H9 (cell line): ENCODE measurements around the gene ARHGAP4. TPM values are rescaled to one million over a fixed set of nuclear protein-coding genes. Genes with fewer than 3 reads are reported as not detected.

ENCODE experiments used
- DNase-seq: peaks from one replicate; pipeline ENCODE4 v3.0.0-alpha.2; 2017
- H2AFZ ChIP-seq: one replicate; pipeline ENCODE4 v1.6.1; 2013; ENCODE audit warnings: mild to moderate bottlenecking, low read length, control low read depth, moderate library complexity
- H2AK5ac ChIP-seq: 2 replicates; pipeline ENCODE4 v1.6.1; 2013; ENCODE audit warnings: low read length, control low read depth, mixed read lengths; ENCODE audit not compliant: insufficient read length
- H2BK120ac ChIP-seq: one replicate; pipeline ENCODE4 v1.6.1; 2013; ENCODE audit warnings: low read depth, mild to moderate bottlenecking, low read length, control low read depth, inconsistent platforms; ENCODE audit not compliant: poor library complexity, severe bottlenecking
- H2BK12ac ChIP-seq: 2 replicates; pipeline ENCODE4 v1.6.1; 2013; ENCODE audit warnings: low read length, control low read depth, mixed read lengths, low read depth; ENCODE audit not compliant: insufficient read length
- H2BK15ac ChIP-seq: 2 replicates; pipeline ENCODE4 v1.6.1; 2013; ENCODE audit warnings: low read depth, low read length, control low read depth
- H2BK20ac ChIP-seq: one replicate; pipeline ENCODE4 v1.6.1; 2013; ENCODE audit warnings: low read depth, mild to moderate bottlenecking, low read length, control low read depth, inconsistent platforms; ENCODE audit not compliant: poor library complexity, severe bottlenecking
- H2BK5ac ChIP-seq: 2 replicates; pipeline ENCODE4 v1.6.1; 2013; ENCODE audit warnings: low read length, control low read depth, mixed read lengths; ENCODE audit not compliant: insufficient read length
- H3K14ac ChIP-seq: 2 replicates; pipeline ENCODE4 v1.6.1; 2013; ENCODE audit warnings: low read length, control low read depth; ENCODE audit not compliant: insufficient read depth
- H3K18ac ChIP-seq: 2 replicates; pipeline ENCODE4 v1.6.1; 2013; ENCODE audit warnings: low read depth, mild to moderate bottlenecking, mixed read lengths, low read length, control low read depth; ENCODE audit not compliant: insufficient read length
- H3K23ac ChIP-seq: 2 replicates; pipeline ENCODE4 v1.6.1; 2013; ENCODE audit warnings: low read length, control low read depth, mixed read lengths, low read depth; ENCODE audit not compliant: insufficient read length
- H3K23me2 ChIP-seq: 2 replicates; pipeline ENCODE4 v1.6.1; 2013; ENCODE audit warnings: low read depth, mild to moderate bottlenecking, mixed read lengths, low read length, control low read depth; ENCODE audit not compliant: insufficient read length, poor library complexity, severe bottlenecking
- H3K27ac ChIP-seq: 2 replicates; pipeline ENCODE4 v1.5.1; 2013; ENCODE audit warnings: low read length, control low read depth, mixed read lengths, low read depth; ENCODE audit not compliant: insufficient read length
- H3K27me3 ChIP-seq: 2 replicates; pipeline ENCODE4 v1.6.1; 2013; ENCODE audit warnings: low read length, control low read depth, inconsistent platforms; ENCODE audit not compliant: insufficient read depth
- H3K4ac ChIP-seq: 2 replicates; pipeline ENCODE4 v1.6.1; 2013; ENCODE audit warnings: low read depth, mild to moderate bottlenecking, control low read depth, inconsistent platforms, low read length, moderate library complexity
- H3K4me1 ChIP-seq: 2 replicates; pipeline ENCODE4 v1.6.1; 2013; ENCODE audit warnings: low read length, control low read depth, inconsistent platforms; ENCODE audit not compliant: insufficient read depth
- H3K4me2 ChIP-seq: 2 replicates; pipeline ENCODE4 v1.6.1; 2013; ENCODE audit warnings: low read length, control low read depth, mixed read lengths; ENCODE audit not compliant: insufficient read length, insufficient read depth
- H3K56ac ChIP-seq: 2 replicates; pipeline ENCODE4 v1.6.1; 2013; ENCODE audit warnings: low read depth, mild to moderate bottlenecking, mixed read lengths, low read length, control low read depth; ENCODE audit not compliant: insufficient read length
- H3K79me1 ChIP-seq: 2 replicates; pipeline ENCODE4 v1.6.1; 2013; ENCODE audit warnings: low read depth, mild to moderate bottlenecking, moderate library complexity, low read length, control low read depth, inconsistent platforms; ENCODE audit not compliant: insufficient read depth, poor library complexity, severe bottlenecking
- H3K79me2 ChIP-seq: 2 replicates; pipeline ENCODE4 v1.6.1; 2013; ENCODE audit warnings: low read length, control low read depth, inconsistent platforms; ENCODE audit not compliant: insufficient read depth
- H3K9ac ChIP-seq: 2 replicates; pipeline ENCODE4 v1.6.1; 2013; ENCODE audit warnings: low read length, control low read depth, mixed read lengths; ENCODE audit not compliant: insufficient read length; ENCODE audit errors: extremely low read depth
- H3K9me3 ChIP-seq: one replicate; pipeline ENCODE4 v1.6.1; 2013; ENCODE audit warnings: low read depth, low read length, inconsistent platforms; ENCODE audit not compliant: control insufficient read depth
- H3T11ph ChIP-seq: one replicate; pipeline ENCODE4 v1.6.1; 2013; ENCODE audit warnings: mild to moderate bottlenecking, low read length, control low read depth, inconsistent platforms
- H4K20me1 ChIP-seq: one replicate; pipeline ENCODE4 v1.6.1; 2013; ENCODE audit not compliant: control insufficient read depth, insufficient read length, insufficient read depth
- H4K5ac ChIP-seq: 2 replicates; pipeline ENCODE4 v1.6.1; 2013; ENCODE audit warnings: low read depth, mild to moderate bottlenecking, mixed read lengths, low read length, control low read depth; ENCODE audit not compliant: insufficient read length
- H4K8ac ChIP-seq: replicated peaks from 2 replicates; pipeline ENCODE4 v1.6.1; 2013; ENCODE audit warnings: low read length, control low read depth, mixed read lengths, low read depth; ENCODE audit not compliant: insufficient read length
- H4K91ac ChIP-seq: 2 replicates; pipeline ENCODE4 v1.6.1; 2013; ENCODE audit warnings: low read depth, mild to moderate bottlenecking, moderate library complexity, mixed read lengths, low read length, control low read depth; ENCODE audit not compliant: insufficient read length
- H3K27ac Mint-ChIP-seq, 3 experiments: 2 replicates in 2 of 3; 3 replicates in 1 of 3; pipeline ENCODE4 v1.8.0; 2020 to 2021; ENCODE audit warnings: mixed read lengths in 3 of 3, mild to moderate bottlenecking in 1 of 3, moderate library complexity in 1 of 3
- H3K27me3 Mint-ChIP-seq: 2 replicates; pipeline ENCODE4 v1.8.0; 2021; ENCODE audit warnings: low read depth, mild to moderate bottlenecking, moderate library complexity, mixed read lengths
- H3K36me3 Mint-ChIP-seq, 3 experiments: 2 replicates in 2 of 3; 3 replicates in 1 of 3; pipeline ENCODE4 v1.8.0; 2020 to 2021; ENCODE audit warnings: low read depth in 3 of 3, mixed read lengths in 3 of 3; ENCODE audit not compliant: insufficient read depth in 1 of 3
- H3K4me1 Mint-ChIP-seq, 2 experiments: 2 replicates each; pipeline ENCODE4 v1.8.0; 2020; ENCODE audit warnings: mixed read lengths in 2 of 2
- H3K4me3 Mint-ChIP-seq, 2 experiments: 2 replicates in 1 of 2; 3 replicates in 1 of 2; pipeline ENCODE4 v1.8.0; 2020 to 2021; ENCODE audit warnings: mild to moderate bottlenecking in 2 of 2, mixed read lengths in 2 of 2, moderate library complexity in 1 of 2
- H3K9me3 Mint-ChIP-seq, 2 experiments: 2 replicates in 1 of 2; 3 replicates in 1 of 2; pipeline ENCODE4 v1.8.0; 2020; ENCODE audit warnings: mild to moderate bottlenecking in 2 of 2, mixed read lengths in 2 of 2, moderate library complexity in 1 of 2
- WGBS: extraction: QIAGEN DNeasy Blood & Tissue Kit; methylation state at CpG from one replicate; pipeline ENCODE4 v1.1.7; 2013; ENCODE audit warnings: missing lambda C conversion rate, low lambda C conversion rate, mixed read lengths; ENCODE audit not compliant: insufficient read length; ENCODE audit errors: extremely low coverage; 5-methylcytosine and 5-hydroxymethylcytosine counted together
- total RNA-seq: library from RNA; stranded (reverse); gene quantifications from 2 replicates; pipeline ENCODE4 v1.2.1, GENCODE V29; 2021
- TF ChIP-seq, protein P1 (sequence below): fragments of 200-600 bp; sonication (generic); conservative IDR thresholded peaks from 3 replicates; pipeline ENCODE4 v1.8.0; 2021; ENCODE audit warnings: antibody characterized with exemption, mild to moderate bottlenecking

The ARHGAP4 gene
- total RNA-seq, 1 experiment from 2014 or later = 37.8 TPM

DNA sequence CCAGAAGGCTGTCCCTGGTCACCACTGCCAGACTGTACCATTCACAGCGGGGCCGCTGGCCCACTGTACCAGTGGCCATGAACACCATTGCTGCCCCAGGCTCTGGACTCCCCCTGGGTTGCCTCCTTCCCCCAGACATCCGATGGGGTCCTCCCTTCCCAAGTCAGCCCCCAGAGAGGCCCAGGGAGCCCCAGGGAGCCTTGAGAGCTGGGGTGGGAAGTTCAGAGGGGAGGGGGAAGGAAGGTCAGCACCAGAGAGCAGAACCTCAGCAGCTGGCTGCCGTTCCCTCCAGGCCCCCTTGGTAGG is 441 bp upstream of the ARHGAP4 start:
- H3K4me1 ChIP-seq = no peaks in the 10 kb centered on the region
- no peak overlapping the region for H2BK20ac ChIP-seq
- H3K36me3 Mint-ChIP-seq = peaks cover 18 to 27% (median 18%) of the 10 kb centered on the region in 3 experiments
- no peaks in the 10 kb centered on the region for H3K27me3 ChIP-seq
- H3K9me3 Mint-ChIP-seq = peaks cover 53 to 69% of the 10 kb centered on the region in 2 experiments
- no peak overlapping the region for H3K56ac ChIP-seq
- H2BK12ac ChIP-seq = no peak overlapping the region
- no peak overlapping the region for H2BK5ac ChIP-seq
- no peak overlapping the region for H4K91ac ChIP-seq
- H3K4me1 Mint-ChIP-seq = peaks cover 13 to 34% of the 10 kb centered on the region in 2 experiments
- no peaks in the 10 kb centered on the region for H3K79me1 ChIP-seq
- no peaks in the 10 kb centered on the region; the same call in none of the 2 replicates for H3K27me3 Mint-ChIP-seq
- DNase-seq = no peak
- H2AFZ ChIP-seq = no peak overlapping the region
- no peak overlapping the region for H3T11ph ChIP-seq
- no peak overlapping the region; the same call in 1 of the 2 replicates for H3K14ac ChIP-seq
- H3K23me2 ChIP-seq = peaks cover 22% of the 10 kb centered on the region
- no peak overlapping the region for H3K27ac ChIP-seq
- H3K9ac ChIP-seq = no peak overlapping the region
- TF ChIP-seq, protein P1, sequence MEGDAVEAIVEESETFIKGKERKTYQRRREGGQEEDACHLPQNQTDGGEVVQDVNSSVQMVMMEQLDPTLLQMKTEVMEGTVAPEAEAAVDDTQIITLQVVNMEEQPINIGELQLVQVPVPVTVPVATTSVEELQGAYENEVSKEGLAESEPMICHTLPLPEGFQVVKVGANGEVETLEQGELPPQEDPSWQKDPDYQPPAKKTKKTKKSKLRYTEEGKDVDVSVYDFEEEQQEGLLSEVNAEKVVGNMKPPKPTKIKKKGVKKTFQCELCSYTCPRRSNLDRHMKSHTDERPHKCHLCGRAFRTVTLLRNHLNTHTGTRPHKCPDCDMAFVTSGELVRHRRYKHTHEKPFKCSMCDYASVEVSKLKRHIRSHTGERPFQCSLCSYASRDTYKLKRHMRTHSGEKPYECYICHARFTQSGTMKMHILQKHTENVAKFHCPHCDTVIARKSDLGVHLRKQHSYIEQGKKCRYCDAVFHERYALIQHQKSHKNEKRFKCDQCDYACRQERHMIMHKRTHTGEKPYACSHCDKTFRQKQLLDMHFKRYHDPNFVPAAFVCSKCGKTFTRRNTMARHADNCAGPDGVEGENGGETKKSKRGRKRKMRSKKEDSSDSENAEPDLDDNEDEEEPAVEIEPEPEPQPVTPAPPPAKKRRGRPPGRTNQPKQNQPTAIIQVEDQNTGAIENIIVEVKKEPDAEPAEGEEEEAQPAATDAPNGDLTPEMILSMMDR = no peak
- H4K8ac ChIP-seq = no peak overlapping the region
- no peaks in the 10 kb centered on the region for H3K79me2 ChIP-seq
- no peaks in the 10 kb centered on the region for H4K20me1 ChIP-seq
- H3K4me2 ChIP-seq = peak overlapping the region; percentile 25
- peak overlapping the region; percentile 71 to 83 for H3K4me3 Mint-ChIP-seq
- no CpG with 5 or more reads among the region's 4 CpGs for WGBS
- no peak overlapping the region for H4K5ac ChIP-seq
- H3K9me3 ChIP-seq = peaks cover 10% of the 10 kb centered on the region
- no peak overlapping the region; a peak in 1 of 7 replicates for H3K27ac Mint-ChIP-seq
- H3K4ac ChIP-seq = no peak overlapping the region
- no peak overlapping the region for H3K23ac ChIP-seq
- H2BK120ac ChIP-seq = no peak overlapping the region
- no peak overlapping the region for H3K18ac ChIP-seq
- H2AK5ac ChIP-seq = no peak overlapping the region
- no peak overlapping the region for H2BK15ac ChIP-seq
